Kasumi-1 (cell line): ENCODE measurements around the gene ANGPTL3.
"Not testable (repeated sequence)": the region's sequence is repeated elsewhere in the genome, so short reads cannot be mapped to it uniquely, and the experiment has no call there.

Experiments used
- DNase-seq, 2 experiments: peaks; one replicate each; lab custom pipeline; 2025; lab: John Stamatoyannopoulos, UW

Gene ANGPTL3

GRCh38 chr1:62597281-62597680 is at the start of gene ANGPTL3:
Gene ANGPTL3, plus strand, starts transcription at chr1:62597520. Its CDS starts 47 bp downstream, at chr1:62597567.
- no peak for DNase-seq

GRCh38 chr1:62561306-62561705 is 36.0 kb upstream of the ANGPTL3 start:
- no peak for DNase-seq

- DNase-seq = not testable (repeated sequence)
Observed at GRCh38 chr1:62567182-62567581, 30.1 kb upstream of the ANGPTL3 start.

GRCh38 chr1:62567926-62568325 is 29.4 kb upstream of the ANGPTL3 start:
- peak in 1 of 2 experiments; percentile 29 for DNase-seq

- DNase-seq = not testable (repeated sequence)
Observed at GRCh38 chr1:62571517-62571916, 25.8 kb upstream of the ANGPTL3 start.

- DNase-seq = no peak
Observed at GRCh38 chr1:62572476-62572875, 24.8 kb upstream of the ANGPTL3 start.

- no peak for DNase-seq
Observed at GRCh38 chr1:62573675-62574074, 23.6 kb upstream of the ANGPTL3 start.

GRCh38 chr1:62585469-62586155 is 11.7 kb upstream of the ANGPTL3 start:
- no peak for DNase-seq

- no peak for DNase-seq
Observed at GRCh38 chr1:62588000-62588399, 9.3 kb upstream of the ANGPTL3 start.

GRCh38 chr1:62589321-62589720 is 8.0 kb upstream of the ANGPTL3 start:
- no peak for DNase-seq

GRCh38 chr1:62590255-62590969 is 6.9 kb upstream of the ANGPTL3 start:
- no peak for DNase-seq

GRCh38 chr1:62590970-62591368 is 6.4 kb upstream of the ANGPTL3 start:
- DNase-seq = no peak

- DNase-seq = no peak
Observed at GRCh38 chr1:62593825-62594394, 3.4 kb upstream of the ANGPTL3 start.

- DNase-seq = no peak
Observed at GRCh38 chr1:62595647-62596046, 1.7 kb upstream of the ANGPTL3 start.

- no peak for DNase-seq
Observed at GRCh38 chr1:62599044-62599443, 1.7 kb downstream of the ANGPTL3 start.

- DNase-seq = no peak
Observed at GRCh38 chr1:62601457-62601856, 4.1 kb downstream of the ANGPTL3 start.

GRCh38 chr1:62608905-62609304 is 11.6 kb downstream of the ANGPTL3 start:
- no peak for DNase-seq

GRCh38 chr1:62610588-62610987 is 13.3 kb downstream of the ANGPTL3 start:
- not testable (repeated sequence) for DNase-seq

- DNase-seq = no peak
Observed at GRCh38 chr1:62612770-62613169, 15.4 kb downstream of the ANGPTL3 start.

- DNase-seq = no peak
Observed at GRCh38 chr1:62613325-62613727, 16.0 kb downstream of the ANGPTL3 start.

GRCh38 chr1:62613890-62614289 is 16.6 kb downstream of the ANGPTL3 start:
- no peak for DNase-seq

GRCh38 chr1:62621907-62622306 is 24.6 kb downstream of the ANGPTL3 start:
- DNase-seq = peak; percentile 27 to 35

GRCh38 chr1:62625415-62625814 is 28.1 kb downstream of the ANGPTL3 start:
- peak; percentile 5 to 26 for DNase-seq
